Measurements from ENCODE around the gene ATP6V1E1. TPM values are rescaled to one million over a fixed set of nuclear protein-coding genes. Genes with fewer than 3 reads are reported as not detected.

Gene ATP6V1E1
- total and polyA plus RNA-seq, 7 donors = 122 to 263 (median 158) TPM

DNA sequence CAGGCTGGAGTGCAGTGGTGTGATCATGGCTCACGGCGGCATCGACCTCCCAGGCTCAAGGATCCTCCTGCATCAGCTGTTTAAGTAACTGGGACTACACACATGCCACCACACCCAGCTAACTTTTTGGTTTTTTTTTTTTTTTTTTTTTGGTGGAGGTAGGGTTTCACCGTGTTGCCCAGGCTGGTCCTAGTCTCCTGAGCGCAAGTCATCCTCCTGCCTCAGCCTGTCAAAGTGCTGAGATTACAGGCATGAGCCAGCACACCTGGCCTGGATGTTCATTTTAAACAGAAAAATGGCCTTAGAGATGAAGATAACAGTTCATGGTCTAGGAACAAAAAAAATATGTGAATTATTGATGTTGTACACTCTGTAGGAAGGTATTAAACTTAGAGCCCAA, 78.9 kb downstream of the ATP6V1E1 start:
- intact Hi-C loops (cut with DNase I) = no loop called here
- no peak overlapping the region for H3K4me3 ChIP-seq
- DNase-seq (no peak), ATAC-seq (no peak)
- H3K36me3 ChIP-seq (ENCODE audit: insufficient read depth in 1 of 2, low read depth in 1 of 2) = peaks cover 0 to 87% of the 10 kb centered on the region in 2 donors
- H3K9me3 ChIP-seq = no peaks in the 10 kb centered on the region
- no peaks in the 10 kb centered on the region for H3K27me3 ChIP-seq (ENCODE audit: insufficient read depth in 3 of 3, low read length in 2 of 3)
- TF ChIP-seq, protein P1, sequence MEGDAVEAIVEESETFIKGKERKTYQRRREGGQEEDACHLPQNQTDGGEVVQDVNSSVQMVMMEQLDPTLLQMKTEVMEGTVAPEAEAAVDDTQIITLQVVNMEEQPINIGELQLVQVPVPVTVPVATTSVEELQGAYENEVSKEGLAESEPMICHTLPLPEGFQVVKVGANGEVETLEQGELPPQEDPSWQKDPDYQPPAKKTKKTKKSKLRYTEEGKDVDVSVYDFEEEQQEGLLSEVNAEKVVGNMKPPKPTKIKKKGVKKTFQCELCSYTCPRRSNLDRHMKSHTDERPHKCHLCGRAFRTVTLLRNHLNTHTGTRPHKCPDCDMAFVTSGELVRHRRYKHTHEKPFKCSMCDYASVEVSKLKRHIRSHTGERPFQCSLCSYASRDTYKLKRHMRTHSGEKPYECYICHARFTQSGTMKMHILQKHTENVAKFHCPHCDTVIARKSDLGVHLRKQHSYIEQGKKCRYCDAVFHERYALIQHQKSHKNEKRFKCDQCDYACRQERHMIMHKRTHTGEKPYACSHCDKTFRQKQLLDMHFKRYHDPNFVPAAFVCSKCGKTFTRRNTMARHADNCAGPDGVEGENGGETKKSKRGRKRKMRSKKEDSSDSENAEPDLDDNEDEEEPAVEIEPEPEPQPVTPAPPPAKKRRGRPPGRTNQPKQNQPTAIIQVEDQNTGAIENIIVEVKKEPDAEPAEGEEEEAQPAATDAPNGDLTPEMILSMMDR (IDR thresholded peaks at IDR 0.05) = no peak
- no peak overlapping the region for H3K27ac ChIP-seq
- WGBS, 3 donors = 83 to 87% (median 87%) methylated on average over 5 of the region's 5 CpGs
- no peaks in the 10 kb centered on the region for H3K4me1 ChIP-seq

DNA sequence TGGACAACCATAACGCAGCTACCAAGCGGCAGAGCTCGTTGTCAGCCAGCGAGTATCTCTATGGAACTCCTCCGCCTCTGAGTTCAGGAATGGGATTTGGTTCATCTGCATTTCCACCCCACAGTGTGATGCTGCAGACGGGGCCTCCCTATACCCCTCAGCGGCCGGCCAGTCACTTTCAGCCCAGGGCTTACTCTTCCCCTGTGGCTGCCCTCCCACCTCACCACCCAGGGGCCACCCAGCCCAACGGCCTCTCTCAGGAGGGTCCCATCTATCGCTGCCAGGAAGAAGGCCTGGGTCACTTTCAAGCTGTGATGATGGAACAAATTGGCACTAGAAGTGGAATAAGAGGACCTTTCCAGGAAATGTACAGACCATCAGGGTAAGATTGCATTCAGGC, 79.4 kb downstream of the ATP6V1E1 start:
- TF ChIP-seq, protein P1 (IDR thresholded peaks at IDR 0.05) = no peak
- ATAC-seq (no peak), DNase-seq (no peak)
- Histone ChIP-seq H3K9me3 (no peaks in the 10 kb centered on the region), H3K4me1 (no peaks in the 10 kb centered on the region), H3K27me3 (ENCODE audit: insufficient read depth in 3 of 3, low read length in 2 of 3) (no peaks in the 10 kb centered on the region), H3K27ac (no peak overlapping the region), H3K36me3 (ENCODE audit: insufficient read depth in 1 of 2, low read depth in 1 of 2) (peaks cover 0 to 86% of the 10 kb centered on the region in 2 donors), H3K4me3 (no peak overlapping the region)
- WGBS, 3 donors = 83 to 94% (median 86%) methylated on average over 10 of the region's 10 CpGs
- intact Hi-C loops (cut with DNase I) = no loop called here

DNA sequence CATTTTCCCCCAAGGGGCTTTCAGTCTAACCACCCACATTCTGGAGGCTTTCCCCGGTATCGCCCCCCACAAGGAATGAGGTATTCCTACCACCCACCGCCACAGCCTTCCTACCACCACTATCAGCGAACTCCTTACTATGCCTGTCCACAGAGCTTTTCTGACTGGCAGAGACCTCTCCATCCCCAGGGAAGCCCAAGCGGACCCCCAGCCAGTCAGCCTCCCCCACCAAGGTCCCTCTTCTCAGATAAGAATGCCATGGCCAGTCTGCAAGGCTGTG, 79.9 kb downstream of the ATP6V1E1 start:
- TF ChIP-seq, protein P1 (IDR thresholded peaks at IDR 0.05) = no peak
- intact Hi-C loops (cut with DNase I) = no loop called here
- Histone ChIP-seq H3K4me1 (no peaks in the 10 kb centered on the region), H3K4me3 (no peak overlapping the region), H3K9me3 (no peaks in the 10 kb centered on the region), H3K27me3 (ENCODE audit: insufficient read depth in 3 of 3, low read length in 2 of 3) (no peaks in the 10 kb centered on the region), H3K27ac (no peak overlapping the region), H3K36me3 (ENCODE audit: insufficient read depth in 1 of 2, low read depth in 1 of 2) (peaks cover 0 to 86% of the 10 kb centered on the region in 2 donors)
- no peak for ATAC-seq
- WGBS, 3 donors = 94 to 98% (median 95%) methylated on average over 5 of the region's 5 CpGs
- DNase-seq = no peak

DNA sequence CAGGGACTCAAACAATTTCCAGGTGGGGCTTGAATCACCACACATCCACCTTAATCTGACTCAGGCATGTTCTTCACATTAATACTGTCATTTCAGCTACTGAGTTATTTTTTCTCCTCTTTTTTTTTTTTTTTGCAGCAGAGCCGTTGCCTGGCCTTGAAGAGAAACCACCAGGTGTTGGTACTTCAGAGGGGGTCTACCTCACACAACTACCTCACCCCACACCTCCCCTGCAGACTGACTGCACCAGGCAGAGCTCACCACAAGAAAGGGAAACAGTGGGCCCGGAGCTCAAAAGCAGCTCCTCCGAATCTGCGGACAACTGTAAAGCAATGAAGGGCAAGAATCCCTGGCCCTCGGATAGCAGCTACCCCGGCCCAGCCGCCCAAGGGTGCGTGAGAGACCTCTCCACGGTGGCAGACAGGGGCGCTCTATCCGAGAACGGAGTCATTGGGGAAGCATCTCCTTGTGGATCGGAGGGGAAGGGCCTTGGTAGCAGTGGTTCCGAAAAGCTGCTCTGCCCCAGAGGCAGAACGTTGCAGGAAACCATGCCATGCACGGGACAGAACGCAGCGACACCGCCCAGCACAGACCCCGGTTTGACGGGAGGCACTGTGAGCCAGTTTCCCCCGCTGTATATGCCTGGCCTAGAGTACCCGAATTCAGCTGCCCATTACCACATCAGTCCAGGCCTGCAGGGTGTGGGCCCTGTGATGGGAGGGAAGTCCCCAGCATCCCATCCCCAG, 80.4 kb downstream of the ATP6V1E1 start:
- Histone ChIP-seq H3K4me1 (no peaks in the 10 kb centered on the region), H3K36me3 (ENCODE audit: insufficient read depth in 1 of 2, low read depth in 1 of 2) (peaks cover 0 to 86% of the 10 kb centered on the region in 2 donors), H3K4me3 (no peak overlapping the region), H3K27me3 (ENCODE audit: insufficient read depth in 3 of 3, low read length in 2 of 3) (no peaks in the 10 kb centered on the region), H3K27ac (no peak overlapping the region), H3K9me3 (no peaks in the 10 kb centered on the region)
- DNase-seq = no peak
- 90 to 92% (median 92%) methylated on average over 23 of the region's 23 CpGs for WGBS, 3 donors
- TF ChIP-seq, protein P1 (IDR thresholded peaks at IDR 0.05) = no peak
- intact Hi-C loops (cut with DNase I) = no loop called here
- ATAC-seq = no peak

DNA sequence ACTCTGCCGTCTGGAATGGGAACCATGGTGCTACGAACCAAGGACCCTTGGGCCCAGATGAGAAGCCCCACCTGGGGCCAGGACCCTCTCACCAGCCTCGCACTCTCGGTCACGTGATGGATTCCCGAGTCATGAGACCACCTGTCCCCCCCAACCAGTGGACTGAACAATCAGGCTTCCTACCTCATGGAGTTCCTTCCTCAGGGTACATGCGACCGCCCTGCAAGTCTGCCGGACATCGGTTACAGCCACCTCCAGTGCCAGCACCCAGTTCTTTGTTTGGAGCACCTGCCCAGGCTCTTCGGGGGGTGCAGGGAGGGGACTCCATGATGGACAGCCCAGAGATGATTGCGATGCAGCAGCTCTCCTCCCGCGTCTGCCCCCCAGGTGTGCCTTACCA, 86.1 kb downstream of the ATP6V1E1 start:
- no peak overlapping the region for H3K4me3 ChIP-seq
- H3K4me1 ChIP-seq = no peaks in the 10 kb centered on the region
- intact Hi-C loops (cut with DNase I) = no loop called here
- DNase-seq (no peak), ATAC-seq (no peak)
- peaks cover 5 to 88% of the 10 kb centered on the region in 2 donors for H3K36me3 ChIP-seq (ENCODE audit: insufficient read depth in 1 of 2, low read depth in 1 of 2)
- H3K27me3 ChIP-seq (ENCODE audit: insufficient read depth in 3 of 3, low read length in 2 of 3) = no peaks in the 10 kb centered on the region
- TF ChIP-seq, protein P1 (IDR thresholded peaks at IDR 0.05) = no peak
- WGBS, 3 donors = 91 to 94% (median 94%) methylated on average over 14 of the region's 14 CpGs
- H3K9me3 ChIP-seq = no peaks in the 10 kb centered on the region
- H3K27ac ChIP-seq = no peak overlapping the region

All from psoas muscle (tissue), 8 donors.